BJ (cell line): ENCODE data around the gene MTMR11. TPM values are rescaled to one million over a fixed set of nuclear protein-coding genes. Genes with fewer than 3 reads are reported as not detected.
A peak's percentile ranks its signal among the peaks of the same experiment; 100 is the strongest.

ENCODE experiments used
- CTCF ChIA-PET: fragments of 350-600 bp; formaldehyde crosslinking; extraction: SDS; loops from one replicate; lab custom pipeline; 2021; ENCODE audit warnings: antibody characterized with exemption, inconsistent platforms; lab: Yijun Ruan, JAX
- POLR2A ChIA-PET: fragments of 300-600 bp; sonication (Branson Sonifier 250); formaldehyde crosslinking; extraction: SDS; loops from one replicate; lab custom pipeline; 2021; ENCODE audit warnings: antibody characterized with exemption; lab: Charles Lee
- DNase-seq: peaks from one replicate; pipeline ENCODE4 v3.0.0-alpha.2; 2011; ENCODE audit warnings: low read depth
- H3K27me3 ChIP-seq: 2 replicates; pipeline ENCODE4 v1.6.0; 2011; ENCODE audit warnings: low read length; ENCODE audit not compliant: control insufficient read depth, insufficient read depth
- H3K36me3 ChIP-seq: 2 replicates; pipeline ENCODE4 v1.5.1; 2011; ENCODE audit warnings: low read length; ENCODE audit not compliant: control insufficient read depth, insufficient read depth
- H3K4me3 ChIP-seq: 2 replicates; pipeline ENCODE4 v1.5.1; 2011; ENCODE audit warnings: low read depth, mild to moderate bottlenecking, control low read depth, low read length
- polyA plus RNA-seq: library from polyadenylated mRNA; depleted of rRNA; stranded (reverse); fragments of >200 nt; gene quantifications from 2 replicates; pipeline ENCODE4 v1.2.3, GENCODE V29; 2011
- TF ChIP-seq, protein P1 (sequence below): IDR thresholded peaks from 2 replicates; pipeline ENCODE4 v1.5.1; 2011; ENCODE audit warnings: low read depth, mild to moderate bottlenecking, control low read depth, inconsistent platforms, low read length, moderate library complexity; ENCODE audit not compliant: insufficient read depth

MTMR11 gene
- polyA plus RNA-seq, 1 experiment = 14.5 TPM

DNA sequence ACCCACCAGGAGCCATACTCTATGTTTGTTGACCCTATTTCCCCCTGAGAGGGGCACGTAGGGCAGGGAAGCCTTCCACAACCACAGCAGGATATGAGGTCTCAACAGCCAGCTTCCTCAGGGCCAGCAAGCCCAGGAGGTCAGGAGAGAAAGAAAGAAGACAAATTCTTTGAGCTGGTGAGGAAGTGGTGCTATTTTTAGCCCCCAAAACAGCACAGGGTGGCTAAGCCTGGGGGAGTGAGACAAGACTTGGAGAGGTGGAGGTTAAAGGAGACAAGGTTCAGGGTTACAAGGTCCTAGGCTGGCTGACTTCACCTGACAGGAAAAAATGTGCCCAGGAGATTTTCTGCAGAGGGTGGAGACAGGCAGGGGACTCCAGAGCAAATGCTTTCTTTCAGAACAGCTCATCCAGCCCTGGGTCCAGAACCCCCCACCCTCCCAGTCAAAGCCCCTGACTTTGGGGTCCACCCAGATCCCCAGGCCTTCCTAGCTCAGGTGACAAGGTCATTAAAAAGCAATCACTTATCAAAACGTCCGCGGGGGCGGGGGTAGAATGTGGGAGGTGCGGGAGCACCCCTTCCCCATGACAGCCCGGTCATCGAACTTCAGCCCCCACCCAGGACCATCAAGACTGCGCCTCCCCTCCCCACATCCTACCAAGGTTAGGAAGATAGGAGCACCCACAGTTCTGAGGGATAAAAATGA lies 20.3 kb downstream of the MTMR11 start:
- Histone ChIP-seq H3K27me3 (no peaks in the 10 kb centered on the region), H3K4me3 (peak overlapping the region; percentile 65), H3K36me3 (0 out of 2 replicates have a peak, but pooled peaks cover 1% of the 10 kb centered on the region)
- ChIA-PET CTCF (interaction anchor here (2.5 kb wide), 1 partner anchor 11 kb away, joined by 10 read pairs; no protein-coding TSS in a partner anchor), POLR2A (interaction anchor here (1.0 kb wide), 1 partner anchor 28 kb away, joined by 4 read pairs; a partner anchor contains a TSS)
- TF ChIP-seq, protein P1, sequence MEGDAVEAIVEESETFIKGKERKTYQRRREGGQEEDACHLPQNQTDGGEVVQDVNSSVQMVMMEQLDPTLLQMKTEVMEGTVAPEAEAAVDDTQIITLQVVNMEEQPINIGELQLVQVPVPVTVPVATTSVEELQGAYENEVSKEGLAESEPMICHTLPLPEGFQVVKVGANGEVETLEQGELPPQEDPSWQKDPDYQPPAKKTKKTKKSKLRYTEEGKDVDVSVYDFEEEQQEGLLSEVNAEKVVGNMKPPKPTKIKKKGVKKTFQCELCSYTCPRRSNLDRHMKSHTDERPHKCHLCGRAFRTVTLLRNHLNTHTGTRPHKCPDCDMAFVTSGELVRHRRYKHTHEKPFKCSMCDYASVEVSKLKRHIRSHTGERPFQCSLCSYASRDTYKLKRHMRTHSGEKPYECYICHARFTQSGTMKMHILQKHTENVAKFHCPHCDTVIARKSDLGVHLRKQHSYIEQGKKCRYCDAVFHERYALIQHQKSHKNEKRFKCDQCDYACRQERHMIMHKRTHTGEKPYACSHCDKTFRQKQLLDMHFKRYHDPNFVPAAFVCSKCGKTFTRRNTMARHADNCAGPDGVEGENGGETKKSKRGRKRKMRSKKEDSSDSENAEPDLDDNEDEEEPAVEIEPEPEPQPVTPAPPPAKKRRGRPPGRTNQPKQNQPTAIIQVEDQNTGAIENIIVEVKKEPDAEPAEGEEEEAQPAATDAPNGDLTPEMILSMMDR = no peak
- DNase-seq = no peak

DNA sequence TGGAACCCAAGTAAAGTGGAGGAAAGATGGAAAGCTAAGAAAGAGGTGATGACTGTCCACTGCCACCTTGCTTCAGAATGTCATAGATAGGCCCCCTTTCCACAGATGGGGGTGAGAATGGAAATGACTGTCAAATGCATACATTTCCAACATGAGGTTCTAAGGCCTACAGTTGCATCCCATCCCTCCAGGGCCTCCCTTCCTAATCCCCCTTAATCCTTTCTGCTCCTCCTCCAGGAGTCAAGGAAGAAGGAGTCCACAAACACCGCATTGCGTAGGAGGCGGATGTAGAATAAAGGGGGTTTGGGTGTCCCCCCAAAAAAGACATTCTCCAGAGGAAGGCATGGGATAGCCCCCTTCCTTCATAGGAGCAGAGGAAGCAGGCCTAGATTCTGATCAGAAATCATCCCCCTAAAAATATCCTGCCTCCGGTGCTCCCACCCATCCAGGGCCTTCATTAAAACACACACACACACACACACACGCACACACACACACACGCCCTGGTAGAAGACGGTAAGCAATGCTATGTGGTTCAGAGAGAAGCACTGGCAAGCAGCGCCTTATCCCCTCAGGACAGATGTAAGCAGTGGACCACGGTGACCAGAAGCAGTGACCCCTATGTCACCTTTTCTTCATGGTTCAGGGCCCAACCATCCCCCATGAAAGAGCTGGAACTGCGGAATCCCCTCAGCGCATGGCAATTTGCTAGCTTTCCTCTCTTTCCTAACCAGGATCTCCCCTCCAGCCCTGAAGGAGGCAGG lies 21.1 kb downstream of the MTMR11 start:
- TF ChIP-seq, protein P1 = no peak
- H3K36me3 ChIP-seq = 0 out of 2 replicates have a peak, but pooled peaks cover 3% of the 10 kb centered on the region
- ChIA-PET POLR2A (interaction anchor here (1.0 kb wide), 1 partner anchor 27 kb away, joined by 4 read pairs; a partner anchor contains a TSS), CTCF (interaction anchor here (2.5 kb wide), 1 partner anchor 11 kb away, joined by 10 read pairs; no protein-coding TSS in a partner anchor)
- no peak overlapping the region for H3K4me3 ChIP-seq
- no peaks in the 10 kb centered on the region for H3K27me3 ChIP-seq
- DNase-seq = no peak

DNA sequence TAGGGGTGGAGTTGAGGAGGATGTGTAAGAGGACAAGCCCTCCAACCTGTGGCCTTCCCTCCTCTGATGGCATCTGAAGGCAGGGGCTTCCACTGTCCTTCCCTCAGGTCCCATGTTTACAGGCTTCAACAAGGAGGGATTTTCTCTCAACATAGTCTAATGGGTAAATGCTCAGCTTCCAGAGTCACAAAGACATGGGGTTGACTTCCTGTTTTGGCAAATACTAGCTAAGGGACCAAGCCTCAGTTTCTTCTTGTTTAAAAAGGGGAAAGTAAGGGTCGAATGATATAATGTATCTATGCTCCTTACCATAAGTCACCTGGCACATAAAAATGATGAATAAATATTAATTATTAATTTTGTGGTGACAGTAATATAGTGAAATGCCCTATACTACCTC lies 22.1 kb downstream of the MTMR11 start:
- ChIA-PET POLR2A (no interaction called here), CTCF (interaction anchor here (2.5 kb wide), 1 partner anchor 10 kb away, joined by 10 read pairs; no protein-coding TSS in a partner anchor)
- Histone ChIP-seq H3K27me3 (no peaks in the 10 kb centered on the region), H3K36me3 (0 out of 2 replicates have a peak, but pooled peaks cover 3% of the 10 kb centered on the region), H3K4me3 (no peak overlapping the region)
- DNase-seq = no peak
- TF ChIP-seq, protein P1 = no peak

DNA sequence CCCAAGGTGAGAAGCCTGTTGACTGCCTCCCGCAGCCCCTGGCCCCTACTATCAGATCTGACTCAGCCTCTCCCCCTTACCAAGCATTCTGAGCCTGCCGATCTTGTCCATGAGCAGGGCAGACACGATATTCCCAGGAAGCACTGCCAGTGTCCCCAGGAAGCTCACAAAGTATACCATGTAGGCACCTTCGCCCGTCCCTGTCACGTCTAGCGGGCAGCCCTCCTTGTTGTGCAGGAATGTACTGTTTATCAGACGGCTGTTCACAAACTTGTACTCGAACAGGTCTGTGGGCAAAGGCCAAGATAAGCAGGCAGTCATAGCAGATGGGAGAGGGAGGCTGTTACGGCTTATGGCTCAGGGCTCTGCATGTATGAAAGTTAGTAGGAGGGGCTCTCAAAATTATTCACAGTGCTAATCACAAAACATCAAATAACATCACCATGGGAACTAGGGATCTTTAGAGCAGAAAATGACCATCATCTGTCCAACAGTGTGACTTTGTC lies 30.1 kb downstream of the MTMR11 start:
- H3K36me3 ChIP-seq = peaks cover 7% of the 10 kb centered on the region; the same call in 1 of the 2 replicates
- TF ChIP-seq, protein P1 = no peak
- H3K4me3 ChIP-seq = no peak overlapping the region
- DNase-seq = no peak
- ChIA-PET CTCF (no interaction called here), POLR2A (no interaction called here)
- no peaks in the 10 kb centered on the region for H3K27me3 ChIP-seq
